Astrocyte (in vitro differentiated cells and primary cell): ENCODE data around the gene MCF2L. TPM values are rescaled to one million over a fixed set of nuclear protein-coding genes. Genes with fewer than 3 reads are reported as not detected.
A peak's percentile ranks its signal among the peaks of the same experiment; 100 is the strongest.

ENCODE experiments used
- DNase-seq: peaks from one replicate; pipeline ENCODE4 v3.0.0-alpha.2; 2010; ENCODE audit warnings: low read depth
- FAIRE-seq: peaks from 2 replicates; lab custom pipeline; 2011; peaks lifted over from hg19 to GRCh38; lab: Jason Lieb, UNC
- H2AFZ ChIP-seq: 2 replicates; pipeline ENCODE4 v1.6.0; 2012; ENCODE audit warnings: low read depth, low read length, inconsistent platforms
- H3K27ac ChIP-seq: 2 replicates; pipeline ENCODE4 v1.5.1; 2011; ENCODE audit warnings: low read depth, low read length, inconsistent platforms
- H3K27me3 ChIP-seq: 2 replicates; pipeline ENCODE4 v1.6.0; 2011; ENCODE audit warnings: low read length, inconsistent platforms; ENCODE audit not compliant: insufficient read depth
- H3K36me3 ChIP-seq: 2 replicates; pipeline ENCODE4 v1.5.1; 2011; ENCODE audit warnings: low read length, inconsistent platforms; ENCODE audit not compliant: insufficient read depth
- H3K4me1 ChIP-seq: 2 replicates; pipeline ENCODE4 v1.5.1; 2011; ENCODE audit warnings: low read length, inconsistent platforms; ENCODE audit not compliant: insufficient read depth
- H3K4me2 ChIP-seq: 2 replicates; pipeline ENCODE4 v1.6.0; 2012; ENCODE audit warnings: low read length, inconsistent platforms
- H3K4me3 ChIP-seq: 2 replicates; pipeline ENCODE4 v1.5.1; 2011; ENCODE audit warnings: low read depth, mild to moderate bottlenecking, low read length, inconsistent platforms; ENCODE audit not compliant: insufficient read depth
- H3K79me2 ChIP-seq: 2 replicates; pipeline ENCODE4 v1.6.0; 2012; ENCODE audit warnings: mild to moderate bottlenecking, low read length, inconsistent platforms; ENCODE audit not compliant: insufficient read depth
- H3K9ac ChIP-seq: 2 replicates; pipeline ENCODE4 v1.6.0; 2012; ENCODE audit warnings: mild to moderate bottlenecking, low read length, inconsistent platforms
- H3K9me3 ChIP-seq: 2 replicates; pipeline ENCODE4 v1.5.1; 2012; ENCODE audit warnings: low read depth, mild to moderate bottlenecking, low read length, inconsistent platforms; ENCODE audit not compliant: insufficient read depth
- H4K20me1 ChIP-seq: 2 replicates; pipeline ENCODE4 v1.6.0; 2012; ENCODE audit warnings: low read length, inconsistent platforms; ENCODE audit not compliant: insufficient read depth
- H3K27ac Mint-ChIP-seq: one replicate; pipeline ENCODE4 v1.8.0; 2021; ENCODE audit warnings: mild to moderate bottlenecking, mixed read lengths; ENCODE audit not compliant: unreplicated experiment
- H3K27me3 Mint-ChIP-seq: one replicate; pipeline ENCODE4 v1.8.0; 2021; ENCODE audit warnings: low read depth, mixed read lengths; ENCODE audit not compliant: unreplicated experiment
- H3K36me3 Mint-ChIP-seq: one replicate; pipeline ENCODE4 v1.8.0; 2021; ENCODE audit warnings: low read depth, mixed read lengths; ENCODE audit not compliant: unreplicated experiment
- H3K4me1 Mint-ChIP-seq: one replicate; pipeline ENCODE4 v1.8.0; 2021; ENCODE audit warnings: low read depth, mixed read lengths; ENCODE audit not compliant: unreplicated experiment
- H3K4me3 Mint-ChIP-seq: one replicate; pipeline ENCODE4 v1.8.0; 2021; ENCODE audit warnings: mild to moderate bottlenecking, moderate library complexity, mixed read lengths; ENCODE audit not compliant: unreplicated experiment
- H3K9me3 Mint-ChIP-seq: one replicate; pipeline ENCODE4 v1.8.0; 2021; ENCODE audit warnings: mild to moderate bottlenecking, mixed read lengths; ENCODE audit not compliant: unreplicated experiment
- CTCF ChIP-seq: IDR thresholded peaks from 2 replicates; pipeline ENCODE4 v1.5.1; 2011; ENCODE audit warnings: low read depth, mild to moderate bottlenecking, inconsistent platforms, low read length, moderate library complexity; ENCODE audit not compliant: insufficient read depth
- EZH2 ChIP-seq: IDR thresholded peaks from 2 replicates; pipeline ENCODE4 v1.6.1; 2012; ENCODE audit warnings: mild to moderate bottlenecking, low read length, inconsistent platforms; ENCODE audit not compliant: insufficient read depth
- total RNA-seq: library from RNA; stranded (reverse); gene quantifications from 2 replicates; pipeline ENCODE4 v1.2.1, GENCODE V29; 2021

MCF2L gene
- total RNA-seq, 1 donor from 2014 or later = 3.4 TPM

GRCh38 chr13:113109151-113110047 lies 140.4 kb downstream of the MCF2L start:
- no peaks in the 10 kb centered on the region for H4K20me1 ChIP-seq
- H3K79me2 ChIP-seq = no peaks in the 10 kb centered on the region
- Mint-ChIP-seq H3K4me3 (no peak overlapping the region), H3K27me3 (peaks cover 4% of the 10 kb centered on the region), H3K36me3 (no peaks in the 10 kb centered on the region), H3K4me1 (no peaks in the 10 kb centered on the region), H3K9me3 (peaks cover 3% of the 10 kb centered on the region), H3K27ac (no peak overlapping the region)
- no peak overlapping the region for H2AFZ ChIP-seq
- no peak overlapping the region for H3K27ac ChIP-seq
- peaks cover 20% of the 10 kb centered on the region for H3K27me3 ChIP-seq
- no peak overlapping the region for H3K4me2 ChIP-seq
- no peak overlapping the region for H3K4me3 ChIP-seq
- FAIRE-seq = no peak
- no peak for DNase-seq
- no peak for TF ChIP-seq CTCF
- peak; percentile 13 for TF ChIP-seq EZH2
- no peaks in the 10 kb centered on the region for H3K9me3 ChIP-seq
- H3K36me3 ChIP-seq = no peaks in the 10 kb centered on the region
- H3K4me1 ChIP-seq = peaks cover 3% of the 10 kb centered on the region
- no peak overlapping the region for H3K9ac ChIP-seq

- Mint-ChIP-seq H3K36me3 (no peaks in the 10 kb centered on the region), H3K27me3 (peaks cover 11% of the 10 kb centered on the region), H3K27ac (no peak overlapping the region), H3K4me3 (no peak overlapping the region), H3K4me1 (no peaks in the 10 kb centered on the region), H3K9me3 (peaks cover 3% of the 10 kb centered on the region)
- Histone ChIP-seq H3K4me3 (peak overlapping the region; percentile 5), H3K4me2 (peak overlapping the region; percentile 67), H4K20me1 (no peaks in the 10 kb centered on the region), H3K27ac (no peak overlapping the region), H2AFZ (peak overlapping the region; percentile 47), H3K36me3 (no peaks in the 10 kb centered on the region), H3K27me3 (peaks cover 20% of the 10 kb centered on the region), H3K9ac (no peak overlapping the region), H3K79me2 (no peaks in the 10 kb centered on the region), H3K9me3 (no peaks in the 10 kb centered on the region), H3K4me1 (peaks cover 3% of the 10 kb centered on the region)
- FAIRE-seq = no peak
- TF ChIP-seq EZH2 (peak; percentile 71), CTCF (no peak)
- DNase-seq = no peak
Observed at GRCh38 chr13:113110048-113110851, 141.2 kb downstream of the MCF2L start.
